Gastrocnemius medialis (tissue), 4 donors: ENCODE measurements around the gene HMCN1.

ENCODE experiments used
- POLR2A ChIP-seq, 2 donors: fragments of 450-650 bp; IDR thresholded peaks; one replicate each; pipeline ENCODE4 v1.6.1; 2017; ENCODE audit warnings: antibody characterized with exemption in 2 of 2, mild to moderate bottlenecking in 2 of 2, moderate library complexity in 2 of 2
- TF ChIP-seq, protein P1 (sequence below), 5 experiments: fragments of 450-650 bp in 3 of 5; fragments of 200-600 bp in 2 of 5; sonication (generic) in 2 of 5; IDR thresholded peaks in 4 of 5; conservative IDR thresholded peaks in 1 of 5; 1 replicate in 4 of 5; 2 replicates in 1 of 5; pipeline ENCODE4 v1.5.1; 2016 to 2019; ENCODE audit warnings: antibody characterized with exemption in 5 of 5, mild to moderate bottlenecking in 3 of 5, moderate library complexity in 3 of 5

- TF ChIP-seq, protein P1, sequence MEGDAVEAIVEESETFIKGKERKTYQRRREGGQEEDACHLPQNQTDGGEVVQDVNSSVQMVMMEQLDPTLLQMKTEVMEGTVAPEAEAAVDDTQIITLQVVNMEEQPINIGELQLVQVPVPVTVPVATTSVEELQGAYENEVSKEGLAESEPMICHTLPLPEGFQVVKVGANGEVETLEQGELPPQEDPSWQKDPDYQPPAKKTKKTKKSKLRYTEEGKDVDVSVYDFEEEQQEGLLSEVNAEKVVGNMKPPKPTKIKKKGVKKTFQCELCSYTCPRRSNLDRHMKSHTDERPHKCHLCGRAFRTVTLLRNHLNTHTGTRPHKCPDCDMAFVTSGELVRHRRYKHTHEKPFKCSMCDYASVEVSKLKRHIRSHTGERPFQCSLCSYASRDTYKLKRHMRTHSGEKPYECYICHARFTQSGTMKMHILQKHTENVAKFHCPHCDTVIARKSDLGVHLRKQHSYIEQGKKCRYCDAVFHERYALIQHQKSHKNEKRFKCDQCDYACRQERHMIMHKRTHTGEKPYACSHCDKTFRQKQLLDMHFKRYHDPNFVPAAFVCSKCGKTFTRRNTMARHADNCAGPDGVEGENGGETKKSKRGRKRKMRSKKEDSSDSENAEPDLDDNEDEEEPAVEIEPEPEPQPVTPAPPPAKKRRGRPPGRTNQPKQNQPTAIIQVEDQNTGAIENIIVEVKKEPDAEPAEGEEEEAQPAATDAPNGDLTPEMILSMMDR (IDR thresholded peaks at IDR 0.05 in 4 of 5, conservative IDR thresholded peaks at IDR 0.05 in 1 of 5), result no peak
- no peak for TF ChIP-seq POLR2A (IDR thresholded peaks at IDR 0.05)
Measured at GRCh38 chr1:185917646-185918045, 183.5 kb downstream of the HMCN1 start.
